ENCODE results near the gene MAP3K5.
"Not testable (repeated sequence)": the region's sequence is repeated elsewhere in the genome, so short reads cannot be mapped to it uniquely, and the experiment has no call there.

The MAP3K5 gene

DNA sequence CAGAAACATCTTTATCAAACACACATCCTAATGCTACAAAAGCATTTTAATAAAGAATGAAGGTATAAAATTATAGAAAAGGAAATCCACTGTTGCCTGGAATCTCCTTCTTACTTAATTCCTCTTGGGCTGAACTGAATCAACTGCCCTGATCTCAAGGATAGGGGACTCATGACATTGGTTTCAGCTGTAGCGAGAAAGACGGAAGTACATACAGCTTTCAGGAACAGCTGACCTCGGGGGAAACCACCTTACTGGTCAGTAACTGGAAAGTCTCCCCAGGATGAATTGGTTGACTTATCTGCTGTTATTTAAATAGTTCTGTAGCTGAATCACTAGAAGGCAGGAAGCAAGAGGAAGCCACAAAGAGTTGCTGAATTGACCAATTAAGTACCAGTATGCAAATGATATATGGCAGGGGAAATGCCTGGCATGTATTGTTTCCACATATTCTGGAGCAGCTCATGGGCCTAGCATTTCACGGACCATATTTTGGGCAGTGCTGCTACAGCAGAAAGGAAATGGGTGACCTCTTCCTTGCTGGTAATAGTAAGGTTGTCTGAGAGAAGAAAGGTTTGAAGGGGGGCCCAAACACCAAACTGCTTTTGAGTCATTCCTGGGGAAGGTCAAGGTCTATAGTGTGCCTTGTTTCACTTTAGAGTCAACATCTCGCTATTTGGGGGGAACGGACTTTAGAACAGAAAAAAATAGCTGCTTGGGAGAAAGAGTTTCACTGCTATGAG, 198.4 kb downstream of the MAP3K5 start:
- H3K4me3 ChIP-seq (ENCODE audit: low read depth, low read length) = no peak overlapping the region
- TF ChIP-seq, protein P1, sequence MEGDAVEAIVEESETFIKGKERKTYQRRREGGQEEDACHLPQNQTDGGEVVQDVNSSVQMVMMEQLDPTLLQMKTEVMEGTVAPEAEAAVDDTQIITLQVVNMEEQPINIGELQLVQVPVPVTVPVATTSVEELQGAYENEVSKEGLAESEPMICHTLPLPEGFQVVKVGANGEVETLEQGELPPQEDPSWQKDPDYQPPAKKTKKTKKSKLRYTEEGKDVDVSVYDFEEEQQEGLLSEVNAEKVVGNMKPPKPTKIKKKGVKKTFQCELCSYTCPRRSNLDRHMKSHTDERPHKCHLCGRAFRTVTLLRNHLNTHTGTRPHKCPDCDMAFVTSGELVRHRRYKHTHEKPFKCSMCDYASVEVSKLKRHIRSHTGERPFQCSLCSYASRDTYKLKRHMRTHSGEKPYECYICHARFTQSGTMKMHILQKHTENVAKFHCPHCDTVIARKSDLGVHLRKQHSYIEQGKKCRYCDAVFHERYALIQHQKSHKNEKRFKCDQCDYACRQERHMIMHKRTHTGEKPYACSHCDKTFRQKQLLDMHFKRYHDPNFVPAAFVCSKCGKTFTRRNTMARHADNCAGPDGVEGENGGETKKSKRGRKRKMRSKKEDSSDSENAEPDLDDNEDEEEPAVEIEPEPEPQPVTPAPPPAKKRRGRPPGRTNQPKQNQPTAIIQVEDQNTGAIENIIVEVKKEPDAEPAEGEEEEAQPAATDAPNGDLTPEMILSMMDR (IDR thresholded peaks at IDR 0.05; ENCODE audit: borderline replicate concordance, insufficient read depth, low read depth, low read length) = no peak

DNA sequence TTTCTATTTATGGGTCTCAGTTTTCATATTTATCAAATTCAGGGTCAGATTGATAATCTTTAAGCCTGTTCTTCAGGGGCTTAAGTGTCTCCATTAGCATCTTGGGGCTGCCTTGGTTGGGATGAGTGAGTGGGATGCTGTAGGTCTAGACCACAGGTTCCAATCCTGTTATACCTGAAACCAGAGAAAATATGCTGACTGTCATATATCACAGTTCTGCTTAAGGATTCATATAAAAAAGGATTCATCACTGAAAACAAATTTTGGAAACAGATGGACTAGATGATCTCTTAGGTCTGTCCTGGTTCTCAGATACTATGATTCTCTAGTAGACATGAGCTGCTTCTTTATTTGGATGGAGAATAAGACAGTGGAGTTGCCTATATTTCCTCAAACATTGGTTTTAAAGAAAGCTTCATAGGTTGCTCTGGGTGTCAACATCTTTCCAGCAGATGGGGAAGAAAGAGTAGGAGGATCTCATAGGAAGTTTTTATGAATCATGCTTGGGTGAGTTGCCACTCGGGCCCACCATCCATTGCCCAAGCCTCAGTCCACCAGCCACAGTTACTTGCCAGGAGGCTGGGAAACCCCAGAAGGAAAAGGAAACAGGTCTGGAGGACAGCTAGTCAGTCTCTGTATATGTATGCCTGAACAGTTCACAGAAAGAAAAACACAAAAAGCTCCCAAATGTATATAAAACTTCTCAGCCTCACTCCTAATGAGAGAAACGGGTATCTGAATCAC, 199.2 kb downstream of the MAP3K5 start:
- H3K4me3 ChIP-seq (ENCODE audit: low read depth, low read length) = no peak overlapping the region
- TF ChIP-seq, protein P1 (IDR thresholded peaks at IDR 0.05; ENCODE audit: borderline replicate concordance, insufficient read depth, low read depth, low read length) = no peak

DNA sequence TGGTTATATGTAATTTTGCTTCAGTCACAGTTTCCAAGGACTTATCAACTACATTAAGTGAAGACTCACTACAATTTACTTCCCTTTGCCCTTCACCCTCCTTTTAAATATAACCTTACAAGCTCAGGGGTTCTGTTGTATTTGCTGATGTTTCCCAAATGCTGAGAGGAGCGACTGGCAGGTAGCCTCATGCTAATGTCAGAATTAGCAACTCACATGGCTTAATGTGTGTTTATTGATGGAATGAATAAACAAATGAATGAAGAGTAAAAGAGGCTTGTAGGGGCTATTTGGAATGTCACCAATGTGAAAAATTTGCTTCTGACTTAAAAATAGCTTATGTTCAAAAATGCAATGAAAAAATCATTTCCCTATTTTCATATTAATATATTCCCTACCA, 200.7 kb downstream of the MAP3K5 start:
- TF ChIP-seq, protein P1 (IDR thresholded peaks at IDR 0.05; ENCODE audit: borderline replicate concordance, insufficient read depth, low read depth, low read length) = no peak

DNA sequence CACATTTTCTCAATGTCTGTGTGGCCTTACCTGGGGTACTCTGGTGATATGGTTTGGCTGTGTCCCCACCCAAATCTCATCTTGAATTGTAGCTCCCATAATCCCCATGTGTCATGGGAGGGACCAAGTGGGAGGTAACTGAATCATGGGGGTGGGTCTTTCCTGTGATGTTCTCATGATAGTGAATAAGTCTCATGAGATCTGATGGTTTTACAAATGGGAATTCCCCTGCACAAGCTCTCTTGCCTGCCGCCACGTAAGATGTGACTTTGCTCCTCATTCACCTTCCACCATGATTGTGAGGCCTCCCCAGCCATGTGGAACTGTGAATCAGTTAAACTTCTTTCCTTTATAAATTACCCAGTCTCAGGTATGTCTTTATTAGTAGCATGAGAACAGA, 201.4 kb downstream of the MAP3K5 start:
- not testable (repeated sequence) for H3K4me3 ChIP-seq (ENCODE audit: low read depth, low read length)

More for the DNA sequence above, 200.7 kb downstream of the MAP3K5 start:
- no peak overlapping the region for H3K4me3 ChIP-seq (ENCODE audit: low read depth, low read length)

DNA sequence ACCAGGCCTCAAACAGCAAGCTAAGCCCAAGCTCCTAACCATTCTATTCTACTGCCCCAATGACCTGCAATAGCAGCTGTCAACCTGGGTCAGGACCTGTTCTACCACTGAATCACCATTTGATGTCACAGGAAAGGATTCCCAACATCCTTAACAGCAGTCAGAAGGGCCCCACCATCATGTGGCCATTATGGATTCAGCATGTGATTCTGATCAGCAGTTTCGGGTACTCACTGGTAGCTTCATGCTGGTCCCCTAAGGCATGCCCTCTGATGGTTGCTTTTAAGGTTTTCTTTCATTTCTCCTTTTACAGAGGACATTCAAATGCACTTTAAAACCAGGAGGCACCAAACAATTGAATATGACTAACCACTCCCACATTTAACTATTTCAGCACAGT, 204.8 kb downstream of the MAP3K5 start:
- TF ChIP-seq, protein P1 (IDR thresholded peaks at IDR 0.05; ENCODE audit: borderline replicate concordance, insufficient read depth, low read depth, low read length) = no peak

DNA sequence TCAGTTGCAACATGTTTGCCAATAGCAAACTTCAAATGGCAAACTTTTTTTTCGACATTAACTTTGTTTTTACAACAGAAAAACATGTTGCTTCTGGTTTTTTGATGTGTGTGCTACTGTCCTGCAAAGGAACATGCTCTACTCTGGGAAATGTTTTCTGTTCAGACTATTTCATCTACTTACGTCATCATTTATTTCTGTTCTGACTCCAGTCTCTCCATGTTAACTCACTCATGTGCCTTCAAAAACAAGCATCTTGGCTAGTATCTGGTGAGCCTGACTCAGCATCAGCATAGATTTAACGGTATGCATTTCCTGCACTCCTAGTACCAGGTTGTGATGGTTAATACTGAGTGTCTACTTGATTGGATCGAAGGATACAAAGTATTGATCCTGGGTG, 206.0 kb downstream of the MAP3K5 start:
- H3K4me3 ChIP-seq (ENCODE audit: low read depth, low read length) = no peak overlapping the region
- TF ChIP-seq, protein P1 (IDR thresholded peaks at IDR 0.05; ENCODE audit: borderline replicate concordance, insufficient read depth, low read depth, low read length) = no peak

More for the DNA sequence above, 204.8 kb downstream of the MAP3K5 start:
- no peak overlapping the region for H3K4me3 ChIP-seq (ENCODE audit: low read depth, low read length)

DNA sequence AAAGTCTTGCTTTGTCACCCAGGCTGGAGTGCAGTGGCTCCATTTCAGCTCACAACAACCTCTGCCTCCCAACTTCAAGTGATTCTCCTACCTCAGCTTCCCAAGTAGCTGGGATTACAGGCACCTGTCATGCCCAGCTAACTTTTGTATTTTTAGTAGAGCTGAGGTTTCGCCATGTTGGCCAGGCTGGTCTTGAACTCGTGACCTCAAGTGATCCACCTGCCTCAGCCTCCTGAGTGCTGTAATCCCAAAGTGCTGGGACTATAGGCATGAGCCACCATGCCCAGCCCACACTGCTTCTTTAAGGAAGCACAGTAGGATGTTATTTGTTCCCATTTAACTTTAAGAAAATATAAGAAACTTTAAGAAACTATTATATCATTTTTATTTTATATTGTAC, 206.8 kb downstream of the MAP3K5 start:
- not testable (repeated sequence) for H3K4me3 ChIP-seq (ENCODE audit: low read depth, low read length)

DNA sequence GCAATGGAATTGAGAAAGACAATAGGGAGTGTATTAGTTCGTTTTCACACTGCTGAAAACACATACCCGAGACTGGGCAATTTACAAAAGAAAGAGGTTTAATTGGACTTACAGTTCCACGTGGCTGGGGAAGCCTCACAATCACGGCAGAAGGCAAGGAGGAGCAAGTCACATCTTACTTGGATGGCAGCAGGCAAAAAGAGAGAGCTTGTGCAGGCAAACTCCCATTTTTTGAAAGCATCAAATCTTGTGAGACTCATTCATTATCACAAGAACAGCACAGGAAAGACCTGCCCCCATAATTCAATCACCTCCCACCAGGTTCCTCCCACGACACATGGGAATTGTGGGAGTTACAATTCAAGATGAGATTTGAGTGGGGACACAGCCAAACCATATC, 208.0 kb downstream of the MAP3K5 start:
- not testable (repeated sequence) for H3K4me3 ChIP-seq (ENCODE audit: low read depth, low read length)

All from GM12875 (cell line).